SK-N-SH (cell line): ENCODE results near the gene UBAP2L. TPM values are rescaled to one million over a fixed set of nuclear protein-coding genes. Genes with fewer than 3 reads are reported as not detected.
"Not testable (repeated sequence)": the region's sequence is repeated elsewhere in the genome, so short reads cannot be mapped to it uniquely, and the experiment has no call there.

ENCODE experiments used
- CTCF ChIA-PET: fragments of 300-600, 350-600 bp; formaldehyde crosslinking; extraction: SDS; loops from one replicate; lab custom pipeline; 2021; lab: Yijun Ruan, JAX
- POLR2A ChIA-PET: fragments of 350-600 bp; sonication (Branson Sonifier 250); formaldehyde crosslinking; extraction: SDS; loops from one replicate; lab custom pipeline; 2020; ENCODE audit warnings: antibody characterized with exemption, inconsistent platforms; lab: Yijun Ruan, JAX
- DNase-seq: peaks from one replicate; pipeline ENCODE4 v3.0.0; 2012
- H2AFZ ChIP-seq: fragments of 200-600 bp; sonication (generic); 2 replicates; pipeline ENCODE4 v1.8.1; 2016; ENCODE audit warnings: antibody characterized with exemption, mild to moderate bottlenecking, low read depth
- H3F3A ChIP-seq: fragments of 200-600 bp; sonication (generic); replicated peaks from 2 replicates; pipeline ENCODE3; 2016; ENCODE audit warnings: antibody characterized with exemption, mild to moderate bottlenecking; ENCODE audit not compliant: insufficient read depth
- H3K27ac ChIP-seq, 2 experiments: fragments of 200-500 bp in 1 of 2; fragments of 200-600 bp in 1 of 2; sonication (Bioruptor generic) in 1 of 2; sonication (generic), shearing (Covaris generic) in 1 of 2; 2 replicates each; pipeline versions ENCODE4 v1.5.1 to v1.6.1; 2014 to 2016; ENCODE audit warnings: low read depth in 2 of 2, inconsistent platforms in 1 of 2, low read length in 1 of 2, mild to moderate bottlenecking in 1 of 2, mixed read lengths in 1 of 2
- H3K27me3 ChIP-seq: fragments of 200-600 bp; sonication (generic), shearing (Covaris generic); 2 replicates; pipeline ENCODE4 v1.6.1; 2016; ENCODE audit warnings: mixed run types; ENCODE audit not compliant: insufficient read depth
- H3K36me3 ChIP-seq, 2 experiments: fragments of 200-500 bp in 1 of 2; fragments of 200-600 bp in 1 of 2; sonication (Bioruptor generic) in 1 of 2; sonication (generic) in 1 of 2; replicated peaks in 1 of 2; 2 replicates each; pipeline versions ENCODE3 to v1.5.1; 2014 to 2016; ENCODE audit warnings: low read length in 1 of 2, mild to moderate bottlenecking in 1 of 2; ENCODE audit not compliant: insufficient read depth in 2 of 2, control insufficient read depth in 1 of 2
- H3K4me1 ChIP-seq, 2 experiments: fragments of 200-500 bp in 1 of 2; fragments of 200-600 bp in 1 of 2; sonication (Bioruptor generic) in 1 of 2; sonication (generic), shearing (Covaris generic) in 1 of 2; 2 replicates each; pipeline versions ENCODE4 v1.5.1 to v1.6.1; 2014 to 2016; ENCODE audit warnings: low read depth in 1 of 2, low read length in 1 of 2, mixed run types in 1 of 2; ENCODE audit not compliant: insufficient read depth in 2 of 2, control insufficient read depth in 1 of 2
- H3K4me2 ChIP-seq: fragments of 200-600 bp; sonication (generic), shearing (Covaris generic); 2 replicates; pipeline ENCODE4 v1.6.1; 2017; ENCODE audit warnings: mixed run types
- H3K4me3 ChIP-seq, 2 experiments: fragments of 200-500 bp in 1 of 2; fragments of 200-600 bp in 1 of 2; sonication (Bioruptor generic) in 1 of 2; sonication (generic), shearing (Covaris generic) in 1 of 2; 2 replicates each; pipeline versions ENCODE4 v1.5.1 to v1.8.1; 2014 to 2016; ENCODE audit warnings: low read depth in 2 of 2, inconsistent platforms in 1 of 2, low read length in 1 of 2, mild to moderate bottlenecking in 1 of 2, mixed read lengths in 1 of 2, moderate library complexity in 1 of 2
- H3K79me2 ChIP-seq: fragments of 200-600 bp; sonication (generic); 2 replicates; pipeline ENCODE4 v1.8.1; 2017; ENCODE audit warnings: mild to moderate bottlenecking; ENCODE audit not compliant: insufficient read depth
- H3K9ac ChIP-seq: fragments of 200-600 bp; sonication (generic); 2 replicates; pipeline ENCODE4 v1.6.1; 2017; ENCODE audit warnings: mixed run types
- H3K9me2 ChIP-seq: fragments of 200-600 bp; sonication (generic); 2 replicates; pipeline ENCODE4 v1.6.1; 2017; ENCODE audit warnings: mixed run types
- H3K9me3 ChIP-seq: fragments of 200-600 bp; sonication (generic); 2 replicates; pipeline ENCODE4 v1.6.1; 2017; ENCODE audit warnings: mixed run types, mild to moderate bottlenecking, moderate library complexity
- H4K20me1 ChIP-seq: fragments of 200-600 bp; sonication (generic); 2 replicates; pipeline ENCODE4 v1.6.1; 2017; ENCODE audit warnings: mild to moderate bottlenecking, mixed run types; ENCODE audit not compliant: insufficient read depth
- CHD2 ChIP-seq: fragments of 150-350 bp; IDR thresholded peaks from 2 replicates; pipeline ENCODE4 v1.6.1; 2018; ENCODE audit warnings: low read length; ENCODE audit not compliant: partially characterized antibody
- CTCF ChIP-seq: fragments of 200-600 bp; sonication (generic); IDR thresholded peaks from 2 replicates; pipeline ENCODE4 v1.6.1; 2017; ENCODE audit warnings: antibody characterized with exemption, mild to moderate bottlenecking, moderate library complexity
- FOXJ3 ChIP-seq: sonication (generic); formaldehyde crosslinking; IDR thresholded peaks from 2 replicates; pipeline ENCODE4 v1.5.1; 2020; ENCODE audit warnings: mild to moderate bottlenecking, missing genetic modification reagents
- IRF3 ChIP-seq: fragments of 150-350 bp; IDR thresholded peaks from 2 replicates; pipeline ENCODE4 v1.6.1; 2016; ENCODE audit warnings: mild to moderate bottlenecking, low read depth, low read length
- MEF2A ChIP-seq: IDR thresholded peaks from 2 replicates; pipeline ENCODE4 v1.4.0; 2012; ENCODE audit warnings: low read depth, borderline replicate concordance
- MXI1 ChIP-seq: IDR thresholded peaks from 2 replicates; pipeline ENCODE4 v1.6.1; 2012; ENCODE audit warnings: mild to moderate bottlenecking, low read depth, low read length, improper control_type of control experiment
- NRF1 ChIP-seq: IDR thresholded peaks from 2 replicates; pipeline ENCODE4 v1.6.1; 2012; ENCODE audit warnings: low read depth, mild to moderate bottlenecking, low read length
- POLR2AphosphoS5 ChIP-seq: IDR thresholded peaks from 2 replicates; pipeline ENCODE4 v1.6.1; 2012; ENCODE audit warnings: low read depth, low read length
- SMC3 ChIP-seq: IDR thresholded peaks from 2 replicates; pipeline ENCODE4 v1.6.1; 2012; ENCODE audit warnings: low read depth, low read length, improper control_type of control experiment
- TCF12 ChIP-seq: IDR thresholded peaks from 2 replicates; pipeline ENCODE4 v1.4.0; 2012
- WGBS: methylation state at CpG from one replicate; pipeline ENCODE4 v1.1.6; 2017; ENCODE audit warnings: low lambda C conversion rate; 5-methylcytosine and 5-hydroxymethylcytosine counted together
- polyA plus RNA-seq, 3 experiments: library from polyadenylated mRNA; depleted of rRNA; stranded (reverse); fragments of >200 nt; gene quantifications; 2 replicates each; pipeline ENCODE4 v1.2.3, GENCODE V29; 2012

UBAP2L gene
- polyA plus RNA-seq, 1 of the 3 experiments (the other 2 are of a cell fraction) = 161 TPM

- DNase-seq, H3K36me3 ChIP-seq, H3K27ac ChIP-seq, H2AFZ ChIP-seq, H3K79me2 ChIP-seq, H3K4me1 ChIP-seq, H3K4me2 ChIP-seq, H3K9me3 ChIP-seq, H3K27me3 ChIP-seq, POLR2A ChIA-PET, H3K4me3 ChIP-seq, H3K9ac ChIP-seq, H3F3A ChIP-seq, H3K9me2 ChIP-seq, H4K20me1 ChIP-seq: not testable (repeated sequence)
- CTCF ChIA-PET = interaction anchor here (2.9 kb wide), 1 partner anchor 15 kb away, joined by 12 read pairs; the partner anchor contains the start of gene ATP8B2
- 51% methylated on average over 7 of the region's 7 CpGs for WGBS
These were observed 88.4 kb downstream of the UBAP2L start for GRCh38 chr1:154309136-154309535.

- H3K79me2 ChIP-seq, H3F3A ChIP-seq, H4K20me1 ChIP-seq, H3K4me1 ChIP-seq, H3K9me3 ChIP-seq, H3K4me2 ChIP-seq, H3K4me3 ChIP-seq, DNase-seq, H2AFZ ChIP-seq, H3K9ac ChIP-seq, POLR2A ChIA-PET, H3K9me2 ChIP-seq, H3K27ac ChIP-seq, H3K36me3 ChIP-seq, H3K27me3 ChIP-seq: not testable (repeated sequence)
- CTCF ChIA-PET = interaction anchor here (1.0 to 1.1 kb wide), 2 partner anchors 22 to 167 kb away, joined by 3 to 4 read pairs; no protein-coding TSS in a partner anchor
- 51% methylated on average over 13 of the region's 13 CpGs for WGBS
These were observed 91.7 kb downstream of the UBAP2L start for GRCh38 chr1:154312229-154313065.

GRCh38 chr1:154313066-154313356 lies 92.3 kb downstream of the UBAP2L start:
- no peak overlapping the region for H3K4me3 ChIP-seq
- ChIA-PET CTCF (interaction anchor here (1.0 kb wide), 1 partner anchor 22 kb away, joined by 3 read pairs; no protein-coding TSS in a partner anchor), POLR2A (no interaction called here)

GRCh38 chr1:154314226-154314625 lies 93.5 kb downstream of the UBAP2L start:
- H3K9ac ChIP-seq, DNase-seq, H2AFZ ChIP-seq, H3K4me1 ChIP-seq, H4K20me1 ChIP-seq, POLR2A ChIA-PET, H3K27ac ChIP-seq, H3K27me3 ChIP-seq, H3F3A ChIP-seq, H3K9me2 ChIP-seq, CTCF ChIA-PET, H3K9me3 ChIP-seq, H3K4me2 ChIP-seq, H3K4me3 ChIP-seq, H3K79me2 ChIP-seq, H3K36me3 ChIP-seq: not testable (repeated sequence)
- WGBS = 26% methylated on average over 3 of the region's 3 CpGs

More at GRCh38 chr1:154313066-154313356, 92.3 kb downstream of the UBAP2L start:
- no peaks in the 10 kb centered on the region for H4K20me1 ChIP-seq
- H3K9me3 ChIP-seq = peaks cover 5% of the 10 kb centered on the region; the same call in 1 of the 2 replicates
- no peak overlapping the region for H3K27ac ChIP-seq
- H2AFZ ChIP-seq = no peak overlapping the region
- WGBS = 49% methylated on average over 10 of the region's 10 CpGs
- no peaks in the 10 kb centered on the region for H3K79me2 ChIP-seq
- no peak overlapping the region for H3K9ac ChIP-seq
- H3K36me3 ChIP-seq = no peaks in the 10 kb centered on the region
- no peak overlapping the region for H3K4me2 ChIP-seq
- H3K4me1 ChIP-seq = no peaks in the 10 kb centered on the region
- H3F3A ChIP-seq = no peaks in the 10 kb centered on the region
- DNase-seq = no peak
- TF ChIP-seq SMC3 (no peak), CTCF (no peak), MXI1 (no peak), TCF12 (no peak), FOXJ3 (CRISPR knock-in tag) (no peak), POLR2AphosphoS5 (no peak), CHD2 (no peak), IRF3 (no peak), NRF1 (no peak), MEF2A (no peak)
- TF ChIP-seq, all 33 proteins: peak for 0
- Histone ChIP-seq H3K27me3 (no peaks in the 10 kb centered on the region), H3K9me2 (no peaks in the 10 kb centered on the region)
